GM23338 (cell line): ENCODE measurements around the gene C1QL1.

Source experiments
- CREB1 ChIP-seq: fragments of 250-450 bp; sonication (Bioruptor Pico); IDR thresholded peaks from 2 replicates; pipeline ENCODE4 v1.5.0; 2020; ENCODE audit warnings: low read depth, mild to moderate bottlenecking, moderate library complexity
- EZH2 ChIP-seq: fragments of 200-600 bp; sonication (generic); IDR thresholded peaks from one replicate; pipeline ENCODE4 v1.8.0; 2017; ENCODE audit warnings: antibody characterized with exemption, mild to moderate bottlenecking, low read depth; ENCODE audit not compliant: unreplicated experiment
- EZH2phosphoT487 ChIP-seq: fragments of 200-600 bp; sonication (generic); IDR thresholded peaks from one replicate; pipeline ENCODE4 v1.8.1; 2018; ENCODE audit warnings: antibody characterized with exemption; ENCODE audit not compliant: unreplicated experiment
- JUNB ChIP-seq: IDR thresholded peaks from one replicate; pipeline ENCODE4 v1.6.1; 2016; ENCODE audit warnings: antibody characterized with exemption; ENCODE audit not compliant: unreplicated experiment
- NANOG ChIP-seq: IDR thresholded peaks from 2 replicates; pipeline ENCODE4 v1.6.1; 2016; ENCODE audit warnings: antibody characterized with exemption, borderline replicate concordance
- POLR2AphosphoS5 ChIP-seq: IDR thresholded peaks from 2 replicates; pipeline ENCODE4 v1.6.1; 2016; ENCODE audit warnings: antibody characterized with exemption, low read depth
- STAT1 ChIP-seq: IDR thresholded peaks from one replicate; pipeline ENCODE4 v1.6.1; 2016; ENCODE audit warnings: antibody characterized with exemption; ENCODE audit not compliant: unreplicated experiment
- TF ChIP-seq, protein P1 (sequence below), 2 experiments: fragments of 200-600 bp in 1 of 2; sonication (generic) in 1 of 2; conservative IDR thresholded peaks; 2 replicates each; pipeline versions ENCODE4 v1.5.1 to v1.6.1; 2016 to 2017; ENCODE audit warnings: antibody characterized with exemption in 2 of 2, low read depth in 2 of 2, mild to moderate bottlenecking in 2 of 2, moderate library complexity in 1 of 2
- TF ChIP-seq, protein P2 (sequence below): IDR thresholded peaks from one replicate; pipeline ENCODE4 v1.6.1; 2018; ENCODE audit warnings: antibody characterized with exemption; ENCODE audit not compliant: unreplicated experiment
- TF ChIP-seq, protein P3 (sequence below): fragments of 250-450 bp; sonication (Bioruptor Pico); IDR thresholded peaks from 2 replicates; pipeline ENCODE4 v1.5.0; 2020; ENCODE audit warnings: mild to moderate bottlenecking, moderate library complexity

- no peak for TF ChIP-seq NANOG
- TF ChIP-seq, protein P1, sequence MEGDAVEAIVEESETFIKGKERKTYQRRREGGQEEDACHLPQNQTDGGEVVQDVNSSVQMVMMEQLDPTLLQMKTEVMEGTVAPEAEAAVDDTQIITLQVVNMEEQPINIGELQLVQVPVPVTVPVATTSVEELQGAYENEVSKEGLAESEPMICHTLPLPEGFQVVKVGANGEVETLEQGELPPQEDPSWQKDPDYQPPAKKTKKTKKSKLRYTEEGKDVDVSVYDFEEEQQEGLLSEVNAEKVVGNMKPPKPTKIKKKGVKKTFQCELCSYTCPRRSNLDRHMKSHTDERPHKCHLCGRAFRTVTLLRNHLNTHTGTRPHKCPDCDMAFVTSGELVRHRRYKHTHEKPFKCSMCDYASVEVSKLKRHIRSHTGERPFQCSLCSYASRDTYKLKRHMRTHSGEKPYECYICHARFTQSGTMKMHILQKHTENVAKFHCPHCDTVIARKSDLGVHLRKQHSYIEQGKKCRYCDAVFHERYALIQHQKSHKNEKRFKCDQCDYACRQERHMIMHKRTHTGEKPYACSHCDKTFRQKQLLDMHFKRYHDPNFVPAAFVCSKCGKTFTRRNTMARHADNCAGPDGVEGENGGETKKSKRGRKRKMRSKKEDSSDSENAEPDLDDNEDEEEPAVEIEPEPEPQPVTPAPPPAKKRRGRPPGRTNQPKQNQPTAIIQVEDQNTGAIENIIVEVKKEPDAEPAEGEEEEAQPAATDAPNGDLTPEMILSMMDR (conservative IDR thresholded peaks at IDR 0.05; ENCODE audit: low read depth in 2 of 2): no peak
- TF ChIP-seq, protein P2, sequence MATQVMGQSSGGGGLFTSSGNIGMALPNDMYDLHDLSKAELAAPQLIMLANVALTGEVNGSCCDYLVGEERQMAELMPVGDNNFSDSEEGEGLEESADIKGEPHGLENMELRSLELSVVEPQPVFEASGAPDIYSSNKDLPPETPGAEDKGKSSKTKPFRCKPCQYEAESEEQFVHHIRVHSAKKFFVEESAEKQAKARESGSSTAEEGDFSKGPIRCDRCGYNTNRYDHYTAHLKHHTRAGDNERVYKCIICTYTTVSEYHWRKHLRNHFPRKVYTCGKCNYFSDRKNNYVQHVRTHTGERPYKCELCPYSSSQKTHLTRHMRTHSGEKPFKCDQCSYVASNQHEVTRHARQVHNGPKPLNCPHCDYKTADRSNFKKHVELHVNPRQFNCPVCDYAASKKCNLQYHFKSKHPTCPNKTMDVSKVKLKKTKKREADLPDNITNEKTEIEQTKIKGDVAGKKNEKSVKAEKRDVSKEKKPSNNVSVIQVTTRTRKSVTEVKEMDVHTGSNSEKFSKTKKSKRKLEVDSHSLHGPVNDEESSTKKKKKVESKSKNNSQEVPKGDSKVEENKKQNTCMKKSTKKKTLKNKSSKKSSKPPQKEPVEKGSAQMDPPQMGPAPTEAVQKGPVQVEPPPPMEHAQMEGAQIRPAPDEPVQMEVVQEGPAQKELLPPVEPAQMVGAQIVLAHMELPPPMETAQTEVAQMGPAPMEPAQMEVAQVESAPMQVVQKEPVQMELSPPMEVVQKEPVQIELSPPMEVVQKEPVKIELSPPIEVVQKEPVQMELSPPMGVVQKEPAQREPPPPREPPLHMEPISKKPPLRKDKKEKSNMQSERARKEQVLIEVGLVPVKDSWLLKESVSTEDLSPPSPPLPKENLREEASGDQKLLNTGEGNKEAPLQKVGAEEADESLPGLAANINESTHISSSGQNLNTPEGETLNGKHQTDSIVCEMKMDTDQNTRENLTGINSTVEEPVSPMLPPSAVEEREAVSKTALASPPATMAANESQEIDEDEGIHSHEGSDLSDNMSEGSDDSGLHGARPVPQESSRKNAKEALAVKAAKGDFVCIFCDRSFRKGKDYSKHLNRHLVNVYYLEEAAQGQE: no peak
- no peak for TF ChIP-seq STAT1
- TF ChIP-seq POLR2AphosphoS5: peak; percentile 48
- TF ChIP-seq JUNB: no peak
- peak; percentile 32 for TF ChIP-seq EZH2
- TF ChIP-seq EZH2phosphoT487: no peak
- no peak for TF ChIP-seq CREB1 (CRISPR knock-in tag)
- TF ChIP-seq, protein P3, sequence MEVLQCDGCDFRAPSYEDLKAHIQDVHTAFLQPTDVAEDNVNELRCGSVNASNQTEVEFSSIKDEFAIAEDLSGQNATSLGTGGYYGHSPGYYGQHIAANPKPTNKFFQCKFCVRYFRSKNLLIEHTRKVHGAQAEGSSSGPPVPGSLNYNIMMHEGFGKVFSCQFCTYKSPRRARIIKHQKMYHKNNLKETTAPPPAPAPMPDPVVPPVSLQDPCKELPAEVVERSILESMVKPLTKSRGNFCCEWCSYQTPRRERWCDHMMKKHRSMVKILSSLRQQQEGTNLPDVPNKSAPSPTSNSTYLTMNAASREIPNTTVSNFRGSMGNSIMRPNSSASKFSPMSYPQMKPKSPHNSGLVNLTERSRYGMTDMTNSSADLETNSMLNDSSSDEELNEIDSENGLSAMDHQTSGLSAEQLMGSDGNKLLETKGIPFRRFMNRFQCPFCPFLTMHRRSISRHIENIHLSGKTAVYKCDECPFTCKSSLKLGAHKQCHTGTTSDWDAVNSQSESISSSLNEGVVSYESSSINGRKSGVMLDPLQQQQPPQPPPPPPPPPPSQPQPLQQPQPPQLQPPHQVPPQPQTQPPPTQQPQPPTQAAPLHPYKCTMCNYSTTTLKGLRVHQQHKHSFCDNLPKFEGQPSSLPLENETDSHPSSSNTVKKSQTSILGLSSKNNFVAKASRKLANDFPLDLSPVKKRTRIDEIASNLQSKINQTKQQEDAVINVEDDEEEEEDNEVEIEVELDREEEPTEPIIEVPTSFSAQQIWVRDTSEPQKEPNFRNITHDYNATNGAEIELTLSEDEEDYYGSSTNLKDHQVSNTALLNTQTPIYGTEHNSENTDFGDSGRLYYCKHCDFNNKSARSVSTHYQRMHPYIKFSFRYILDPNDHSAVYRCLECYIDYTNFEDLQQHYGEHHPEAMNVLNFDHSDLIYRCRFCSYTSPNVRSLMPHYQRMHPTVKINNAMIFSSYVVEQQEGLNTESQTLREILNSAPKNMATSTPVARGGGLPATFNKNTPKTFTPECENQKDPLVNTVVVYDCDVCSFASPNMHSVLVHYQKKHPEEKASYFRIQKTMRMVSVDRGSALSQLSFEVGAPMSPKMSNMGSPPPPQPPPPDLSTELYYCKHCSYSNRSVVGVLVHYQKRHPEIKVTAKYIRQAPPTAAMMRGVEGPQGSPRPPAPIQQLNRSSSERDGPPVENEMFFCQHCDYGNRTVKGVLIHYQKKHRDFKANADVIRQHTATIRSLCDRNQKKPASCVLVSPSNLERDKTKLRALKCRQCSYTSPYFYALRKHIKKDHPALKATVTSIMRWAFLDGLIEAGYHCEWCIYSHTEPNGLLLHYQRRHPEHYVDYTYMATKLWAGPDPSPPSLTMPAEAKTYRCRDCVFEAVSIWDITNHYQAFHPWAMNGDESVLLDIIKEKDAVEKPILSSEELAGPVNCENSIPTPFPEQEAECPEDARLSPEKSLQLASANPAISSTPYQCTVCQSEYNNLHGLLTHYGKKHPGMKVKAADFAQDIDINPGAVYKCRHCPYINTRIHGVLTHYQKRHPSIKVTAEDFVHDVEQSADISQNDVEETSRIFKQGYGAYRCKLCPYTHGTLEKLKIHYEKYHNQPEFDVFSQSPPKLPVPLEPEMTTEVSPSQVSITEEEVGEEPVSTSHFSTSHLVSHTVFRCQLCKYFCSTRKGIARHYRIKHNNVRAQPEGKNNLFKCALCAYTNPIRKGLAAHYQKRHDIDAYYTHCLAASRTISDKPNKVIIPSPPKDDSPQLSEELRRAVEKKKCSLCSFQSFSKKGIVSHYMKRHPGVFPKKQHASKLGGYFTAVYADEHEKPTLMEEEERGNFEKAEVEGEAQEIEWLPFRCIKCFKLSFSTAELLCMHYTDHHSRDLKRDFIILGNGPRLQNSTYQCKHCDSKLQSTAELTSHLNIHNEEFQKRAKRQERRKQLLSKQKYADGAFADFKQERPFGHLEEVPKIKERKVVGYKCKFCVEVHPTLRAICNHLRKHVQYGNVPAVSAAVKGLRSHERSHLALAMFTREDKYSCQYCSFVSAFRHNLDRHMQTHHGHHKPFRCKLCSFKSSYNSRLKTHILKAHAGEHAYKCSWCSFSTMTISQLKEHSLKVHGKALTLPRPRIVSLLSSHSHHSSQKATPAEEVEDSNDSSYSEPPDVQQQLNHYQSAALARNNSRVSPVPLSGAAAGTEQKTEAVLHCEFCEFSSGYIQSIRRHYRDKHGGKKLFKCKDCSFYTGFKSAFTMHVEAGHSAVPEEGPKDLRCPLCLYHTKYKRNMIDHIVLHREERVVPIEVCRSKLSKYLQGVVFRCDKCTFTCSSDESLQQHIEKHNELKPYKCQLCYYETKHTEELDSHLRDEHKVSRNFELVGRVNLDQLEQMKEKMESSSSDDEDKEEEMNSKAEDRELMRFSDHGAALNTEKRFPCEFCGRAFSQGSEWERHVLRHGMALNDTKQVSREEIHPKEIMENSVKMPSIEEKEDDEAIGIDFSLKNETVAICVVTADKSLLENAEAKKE: no peak
These were observed 8.1 kb downstream of the C1QL1 start for GRCh38 chr17:44959821-44960531.
